ENCODE measurements around the gene RABGAP1L.

Gene RABGAP1L

DNA sequence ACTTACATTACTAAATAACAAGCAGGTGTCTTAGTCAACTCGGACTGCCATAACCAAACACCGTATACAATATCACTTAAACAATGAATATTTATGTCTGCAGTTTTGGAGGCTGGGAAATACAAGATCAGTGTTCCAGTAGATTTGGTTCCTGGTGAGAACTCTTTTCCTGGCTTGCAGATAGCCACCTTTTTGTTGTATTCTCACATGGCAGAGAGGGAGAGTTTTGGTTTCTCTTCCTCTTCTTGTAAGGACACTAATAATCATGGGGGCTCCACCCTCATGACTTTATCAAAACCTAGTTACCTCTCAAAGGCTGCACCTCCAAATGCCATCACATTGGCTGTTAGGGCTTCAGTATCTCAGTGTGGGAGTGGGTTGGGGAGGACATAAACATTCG is 757.5 kb downstream of the RABGAP1L start:
- TF ChIP-seq, protein P1, sequence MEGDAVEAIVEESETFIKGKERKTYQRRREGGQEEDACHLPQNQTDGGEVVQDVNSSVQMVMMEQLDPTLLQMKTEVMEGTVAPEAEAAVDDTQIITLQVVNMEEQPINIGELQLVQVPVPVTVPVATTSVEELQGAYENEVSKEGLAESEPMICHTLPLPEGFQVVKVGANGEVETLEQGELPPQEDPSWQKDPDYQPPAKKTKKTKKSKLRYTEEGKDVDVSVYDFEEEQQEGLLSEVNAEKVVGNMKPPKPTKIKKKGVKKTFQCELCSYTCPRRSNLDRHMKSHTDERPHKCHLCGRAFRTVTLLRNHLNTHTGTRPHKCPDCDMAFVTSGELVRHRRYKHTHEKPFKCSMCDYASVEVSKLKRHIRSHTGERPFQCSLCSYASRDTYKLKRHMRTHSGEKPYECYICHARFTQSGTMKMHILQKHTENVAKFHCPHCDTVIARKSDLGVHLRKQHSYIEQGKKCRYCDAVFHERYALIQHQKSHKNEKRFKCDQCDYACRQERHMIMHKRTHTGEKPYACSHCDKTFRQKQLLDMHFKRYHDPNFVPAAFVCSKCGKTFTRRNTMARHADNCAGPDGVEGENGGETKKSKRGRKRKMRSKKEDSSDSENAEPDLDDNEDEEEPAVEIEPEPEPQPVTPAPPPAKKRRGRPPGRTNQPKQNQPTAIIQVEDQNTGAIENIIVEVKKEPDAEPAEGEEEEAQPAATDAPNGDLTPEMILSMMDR (IDR thresholded peaks at IDR 0.05; ENCODE audit: insufficient read depth, missing control alignments), result no peak
- no peak for FAIRE-seq
- no peak for DNase-seq (ENCODE audit: insufficient read length, low spot score)

DNA sequence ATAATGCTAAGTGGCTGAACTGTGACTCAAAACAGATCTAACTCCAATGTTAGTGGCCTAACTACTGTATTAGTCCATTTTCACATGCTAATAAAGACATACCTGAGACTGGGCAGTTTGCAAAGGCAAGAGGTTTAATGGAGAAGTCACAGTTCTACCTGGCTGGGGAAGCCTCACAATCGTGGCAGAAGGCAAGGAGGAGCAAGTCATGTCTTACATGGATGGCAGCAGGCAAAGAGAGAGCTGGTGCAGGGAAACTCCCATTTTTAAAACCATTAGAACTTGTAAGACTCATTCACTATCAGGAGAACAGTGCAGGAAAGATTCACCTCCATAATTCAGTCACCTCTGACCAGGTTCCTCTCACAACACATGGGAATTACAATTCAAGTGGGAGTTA is 760.8 kb downstream of the RABGAP1L start:
- FAIRE-seq (peak; percentile 38), DNase-seq (ENCODE audit: insufficient read length, low spot score) (no peak)
- TF ChIP-seq, protein P1 (IDR thresholded peaks at IDR 0.05; ENCODE audit: insufficient read depth, missing control alignments), result no peak

DNA sequence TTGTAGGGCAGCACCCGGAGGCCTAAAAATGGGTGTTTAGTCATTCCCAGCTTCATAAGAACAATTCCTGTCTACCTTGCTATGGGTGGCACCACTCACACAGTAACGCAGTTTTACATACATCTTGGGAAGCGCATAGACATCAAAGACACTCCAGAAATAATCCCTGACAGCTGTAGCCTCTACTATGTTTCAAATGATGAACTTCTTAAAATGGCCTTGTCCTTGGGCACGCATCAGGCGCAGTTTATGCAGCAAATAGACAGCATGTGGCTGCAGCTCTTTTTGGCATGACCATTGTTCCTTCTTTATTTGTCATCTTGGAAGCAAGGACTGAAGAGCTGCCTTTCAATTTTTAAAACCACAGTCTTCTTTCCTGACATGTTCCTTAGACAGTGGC is 762.8 kb downstream of the RABGAP1L start:
- no peak for FAIRE-seq
- TF ChIP-seq, protein P1 (IDR thresholded peaks at IDR 0.05; ENCODE audit: insufficient read depth, missing control alignments), result no peak
- no peak for DNase-seq (ENCODE audit: insufficient read length, low spot score)

DNA sequence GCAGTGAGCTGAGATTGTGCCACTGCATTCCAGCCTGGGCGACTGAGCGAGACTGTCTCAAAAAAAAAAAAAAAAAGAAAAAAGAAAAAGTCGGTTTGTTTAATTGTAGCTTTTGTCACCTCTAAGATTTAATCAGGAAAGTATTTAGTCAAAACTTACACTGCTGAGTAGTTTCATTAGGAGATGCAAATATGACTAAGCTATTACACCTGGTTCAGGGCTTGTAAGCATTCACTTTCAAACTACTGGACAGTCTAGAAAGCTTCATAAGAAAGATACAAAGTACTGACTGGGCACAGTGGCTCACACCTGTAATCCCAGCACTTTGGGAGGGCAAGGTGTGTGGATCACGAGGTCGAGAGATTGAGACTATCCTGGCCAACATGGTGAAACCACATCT is 764.5 kb downstream of the RABGAP1L start:
- TF ChIP-seq, protein P1 (IDR thresholded peaks at IDR 0.05; ENCODE audit: insufficient read depth, missing control alignments), result no peak
- FAIRE-seq (no peak), DNase-seq (ENCODE audit: insufficient read length, low spot score) (no peak)

DNA sequence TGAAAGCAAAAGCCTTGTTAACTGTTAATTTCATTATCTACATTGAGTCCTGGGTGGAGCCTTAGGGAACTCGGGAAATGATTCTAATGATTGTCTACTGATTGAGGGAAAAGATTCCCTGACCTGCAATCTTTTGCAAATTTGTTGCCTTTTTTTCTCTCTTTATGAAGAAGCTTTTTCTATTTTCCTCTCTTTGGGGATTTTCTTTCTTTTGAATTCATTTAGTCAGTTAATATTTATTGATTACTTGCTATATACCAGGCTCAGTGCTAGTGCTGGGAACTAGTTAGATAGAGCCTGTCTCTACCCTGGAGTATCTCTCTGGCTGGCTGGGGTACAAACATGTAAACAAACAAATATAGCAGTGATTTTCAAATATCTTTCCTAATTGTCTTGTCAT is 769.2 kb downstream of the RABGAP1L start:
- no peak for FAIRE-seq

DNA sequence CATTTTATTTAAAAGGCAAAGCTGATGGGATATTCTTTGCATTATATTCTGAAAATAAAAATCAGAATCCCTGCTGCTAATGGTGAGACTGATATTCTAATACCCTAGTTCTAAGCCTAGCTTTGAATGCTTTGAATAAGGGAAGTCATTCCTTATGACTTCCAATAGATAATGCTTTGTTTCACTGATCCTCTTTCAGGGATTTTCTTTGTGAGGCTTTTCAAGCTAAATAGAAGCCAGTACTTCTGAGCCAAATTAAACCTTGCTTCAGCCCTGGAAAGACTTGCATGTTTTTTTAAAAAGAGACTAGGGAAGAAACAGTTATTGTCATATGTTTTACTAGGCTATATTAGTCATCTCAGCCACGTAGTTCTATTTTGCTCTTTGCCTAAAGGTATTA is 771.9 kb downstream of the RABGAP1L start:
- FAIRE-seq (peak; percentile 100), DNase-seq (ENCODE audit: insufficient read length, low spot score) (no peak)
- TF ChIP-seq, protein P1 (IDR thresholded peaks at IDR 0.05; ENCODE audit: insufficient read depth, missing control alignments), result no peak

More for the DNA sequence above, 769.2 kb downstream of the RABGAP1L start:
- TF ChIP-seq, protein P1 (IDR thresholded peaks at IDR 0.05; ENCODE audit: insufficient read depth, missing control alignments), result no peak
- no peak for DNase-seq (ENCODE audit: insufficient read length, low spot score)

DNA sequence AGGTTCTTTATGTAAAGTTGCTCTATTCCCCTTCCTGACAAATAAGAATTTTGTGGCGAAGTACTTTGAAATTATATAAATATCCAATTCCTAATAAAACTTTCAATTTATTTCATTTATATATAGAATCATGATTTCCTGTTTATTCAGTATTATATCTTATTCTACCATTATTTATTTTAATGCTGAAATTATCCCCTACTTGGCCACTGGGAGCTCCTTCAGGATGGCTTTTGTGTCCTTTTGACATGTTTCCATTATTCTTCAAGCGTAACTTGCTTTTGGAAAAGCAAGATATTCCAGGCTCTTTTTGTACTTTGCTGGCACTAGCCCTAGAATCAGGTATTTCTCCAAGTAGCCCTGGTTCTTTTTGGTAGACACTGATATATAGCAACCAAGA is 773.3 kb downstream of the RABGAP1L start:
- TF ChIP-seq, protein P1 (IDR thresholded peaks at IDR 0.05; ENCODE audit: insufficient read depth, missing control alignments), result no peak
- FAIRE-seq (no peak), DNase-seq (ENCODE audit: insufficient read length, low spot score) (no peak)
